Upper lobe of left lung (tissue), 6 donors: ENCODE results near the gene TRIP6. TPM values are rescaled to one million over a fixed set of nuclear protein-coding genes. Genes with fewer than 3 reads are reported as not detected.

Experiments used
- ATAC-seq, 2 donors: fragments of 200-7000 bp; cut with Tn5 transposase; one replicate each; pipeline ENCODE4 v1.9.1; 2022; ENCODE audit warnings: mild to moderate bottlenecking in 2 of 2, moderate library complexity in 2 of 2; ENCODE audit not compliant: low FRiP score in 2 of 2
- DNase-seq, 2 donors: peaks; one replicate each; pipeline ENCODE4 v3.0.0-alpha.2; 2019 to 2020
- H3K27ac ChIP-seq, 4 donors: fragments of 200-600 bp; sonication (generic); one replicate each; pipeline ENCODE4 v1.5.1; 2016 to 2019
- H3K27me3 ChIP-seq, 4 donors: fragments of 200-600 bp; sonication (generic); one replicate each; pipeline ENCODE4 v1.5.1; 2017 to 2019
- H3K36me3 ChIP-seq, 4 donors: fragments of 200-600 bp; sonication (generic); one replicate each; pipeline ENCODE4 v1.5.1; 2016 to 2019
- H3K4me1 ChIP-seq, 4 donors: fragments of 200-600 bp; sonication (generic); one replicate each; pipeline ENCODE4 v1.5.1; 2018 to 2019
- H3K4me3 ChIP-seq, 4 donors: fragments of 200-600 bp; sonication (generic); one replicate each; pipeline ENCODE4 v1.5.1; 2017 to 2019; ENCODE audit warnings: mild to moderate bottlenecking in 2 of 4, moderate library complexity in 1 of 4
- H3K9me3 ChIP-seq, 4 donors: fragments of 200-600 bp; sonication (generic); one replicate each; pipeline ENCODE4 v1.5.1; 2018 to 2019
- CTCF ChIP-seq, 6 experiments: fragments of 450-650 bp in 4 of 6; fragments of 200-600 bp in 2 of 6; sonication (generic) in 2 of 6; IDR thresholded peaks; one replicate each; pipeline ENCODE4 v1.5.1; 2016 to 2019; ENCODE audit warnings: antibody characterized with exemption in 6 of 6
- EP300 ChIP-seq, 4 donors: sonication (generic); formaldehyde crosslinking; IDR thresholded peaks; one replicate each; pipeline ENCODE4 v1.5.1; 2017; ENCODE audit warnings: antibody characterized with exemption in 4 of 4, control low read depth in 2 of 4
- POLR2A ChIP-seq, 4 donors: fragments of 450-650 bp; IDR thresholded peaks; one replicate each; pipeline ENCODE4 v1.5.1; 2016 to 2017; ENCODE audit warnings: antibody characterized with exemption in 4 of 4, mild to moderate bottlenecking in 2 of 4
- POLR2AphosphoS5 ChIP-seq, 2 donors: sonication (generic); formaldehyde crosslinking; IDR thresholded peaks; one replicate each; pipeline ENCODE4 v1.5.1; 2017; ENCODE audit warnings: antibody characterized with exemption in 2 of 2
- WGBS, 2 donors: methylation state at CpG; one replicate each; pipeline ENCODE4 v1.1.5; 2017 to 2018; 5-methylcytosine and 5-hydroxymethylcytosine counted together
- total RNA-seq, 6 donors: library from RNA; depleted of rRNA in 4 of 6; stranded (reverse); fragments of >200 nt in 4 of 6; gene quantifications; one replicate each; pipeline versions ENCODE4 v1.1.0 to v1.2.1, GENCODE V29; 2016 to 2021
- donor health status: DM: no; HTN: no; CAD: no; lungs with moderate emphysema.
- donor health status: DM: no; HTN: yes; CAD: no; lungs with severe emphysema.

Gene TRIP6
- total RNA-seq, 6 donors from 2014 or later, result 17.8 to 74.3 (median 67.3) TPM

DNA sequence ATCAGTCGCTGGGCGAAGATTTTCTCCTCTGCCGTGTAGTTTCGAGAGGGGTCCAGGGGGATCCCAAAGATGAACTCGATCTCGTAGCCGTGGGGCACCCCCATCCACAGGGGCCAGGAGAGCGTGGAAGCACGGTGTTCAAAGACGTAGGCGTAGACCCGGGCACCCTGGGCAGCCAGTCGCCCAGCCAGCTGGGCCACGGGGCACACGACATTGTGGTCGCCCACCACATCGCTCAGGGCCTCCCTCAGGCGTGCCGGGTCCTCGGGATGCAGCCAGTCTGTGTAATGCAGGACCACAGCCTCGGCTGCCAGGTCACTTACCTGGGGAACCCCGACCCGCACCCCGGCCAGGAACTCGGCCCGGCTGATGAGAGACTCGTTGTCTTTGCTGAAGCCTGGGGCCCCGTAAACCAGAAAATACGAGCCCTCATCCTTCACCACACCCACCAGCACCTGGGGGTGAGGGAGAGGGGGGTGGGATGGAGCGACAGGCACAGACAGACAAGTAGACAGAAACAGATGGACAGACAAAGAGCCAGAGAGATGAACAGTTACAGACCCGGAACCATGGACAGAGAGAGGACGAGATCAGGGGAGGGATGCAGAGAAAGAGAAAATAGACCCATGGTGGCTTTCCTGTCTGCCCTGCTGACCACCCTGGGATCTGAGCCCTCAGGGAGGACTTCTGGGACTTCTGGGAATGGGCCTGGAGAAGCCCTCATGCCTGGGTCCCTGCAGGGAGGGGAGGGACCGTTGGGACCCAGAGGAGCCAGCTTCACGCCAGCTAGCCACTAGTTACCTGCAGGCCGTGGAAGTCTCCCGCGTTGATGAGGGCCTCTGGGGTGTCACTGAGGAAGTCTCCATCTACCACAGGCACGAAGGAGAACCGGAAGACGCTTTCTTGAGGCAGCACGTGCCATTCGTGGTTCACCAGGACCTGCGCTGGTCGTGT is 25.5 kb downstream of the TRIP6 start:
- peaks cover 0 to 10% (median 4%) of the 10 kb centered on the region in 4 donors for H3K36me3 ChIP-seq
- no peak overlapping the region for H3K4me3 ChIP-seq
- WGBS, 2 donors, result 92 to 95% methylated on average over 28 to 44 of the region's 44 CpGs
- peaks cover 49 to 63% (median 58%) of the 10 kb centered on the region in 4 donors for H3K4me1 ChIP-seq
- TF ChIP-seq EP300 (IDR thresholded peaks at IDR 0.05), result no peak
- no peak for TF ChIP-seq POLR2AphosphoS5 (IDR thresholded peaks at IDR 0.05)
- H3K9me3 ChIP-seq, result no peaks in the 10 kb centered on the region
- no peak overlapping the region for H3K27ac ChIP-seq
- no peak for ATAC-seq
- peaks cover 0 to 31% (median 20%) of the 10 kb centered on the region in 4 donors for H3K27me3 ChIP-seq
- peak in 1 of 2 donors; percentile 75 for DNase-seq

DNA sequence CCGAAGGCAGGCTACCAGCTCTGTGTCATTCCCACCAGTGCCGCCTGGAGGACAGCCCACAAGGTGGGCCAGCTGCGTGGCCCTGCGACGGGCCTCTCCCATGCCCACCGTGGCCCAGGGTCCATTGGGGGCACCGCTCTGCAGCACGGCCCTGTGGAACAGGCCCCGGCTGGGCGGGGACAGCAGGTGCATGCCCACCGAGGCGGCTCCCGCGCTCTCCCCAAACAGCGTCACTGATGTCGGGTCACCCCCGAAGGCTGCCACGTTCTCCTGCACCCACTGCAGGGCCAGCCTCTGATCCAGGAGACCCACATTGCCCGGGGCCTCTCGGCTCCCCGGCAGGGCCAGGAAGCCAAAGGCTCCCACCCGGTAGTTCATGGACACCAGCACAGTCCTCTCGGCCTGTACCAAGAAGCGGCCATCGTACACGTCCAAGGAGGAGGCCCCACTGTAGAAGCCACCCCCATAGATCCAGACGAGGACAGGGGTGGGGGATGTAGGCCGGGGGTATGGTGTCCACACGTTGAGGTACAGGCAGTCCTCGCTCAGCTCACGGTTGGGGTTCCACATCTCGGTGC is 26.2 kb downstream of the TRIP6 start:
- Histone ChIP-seq H3K4me3 (no peak overlapping the region), H3K9me3 (no peaks in the 10 kb centered on the region), H3K27me3 (peaks cover 0 to 32% (median 22%) of the 10 kb centered on the region in 4 donors), H3K27ac (no peak overlapping the region), H3K4me1 (peaks cover 42 to 56% (median 50%) of the 10 kb centered on the region in 4 donors), H3K36me3 (peaks cover 0 to 3% (median under 1%) of the 10 kb centered on the region in 4 donors)
- ATAC-seq, result no peak
- WGBS, 2 donors, result 92 to 94% methylated on average over 20 to 31 of the region's 32 CpGs
- peak in 1 of 2 donors; percentile 85 for DNase-seq
- TF ChIP-seq CTCF (IDR thresholded peaks at IDR 0.05), result no peak
- no peak for TF ChIP-seq POLR2A (IDR thresholded peaks at IDR 0.05)
- no peak for TF ChIP-seq EP300 (IDR thresholded peaks at IDR 0.05)
- no peak for TF ChIP-seq POLR2AphosphoS5 (IDR thresholded peaks at IDR 0.05)

- ATAC-seq (no peak), DNase-seq (peak in 1 of 2 donors; percentile 76)
- H3K27ac ChIP-seq, result no peak overlapping the region
- H3K36me3 ChIP-seq, result no peaks in the 10 kb centered on the region
- WGBS, 2 donors, result 60 to 72% methylated on average over 21 to 25 of the region's 40 CpGs
- H3K27me3 ChIP-seq, result peaks cover 0 to 32% (median 22%) of the 10 kb centered on the region in 4 donors
- H3K4me3 ChIP-seq, result peak overlapping the region in 2 of 4 donors; percentile 50 to 53
- TF ChIP-seq POLR2AphosphoS5 (IDR thresholded peaks at IDR 0.05), result no peak
- TF ChIP-seq EP300 (IDR thresholded peaks at IDR 0.05), result no peak
- no peak for TF ChIP-seq CTCF (IDR thresholded peaks at IDR 0.05)
- no peak for TF ChIP-seq POLR2A (IDR thresholded peaks at IDR 0.05)
- H3K9me3 ChIP-seq, result no peaks in the 10 kb centered on the region
- peaks cover 34 to 49% (median 43%) of the 10 kb centered on the region in 4 donors for H3K4me1 ChIP-seq
Measured at GRCh38 chr7:100893910-100894721, 26.9 kb downstream of the TRIP6 start.

- H3K36me3 ChIP-seq, result no peaks in the 10 kb centered on the region
- peak overlapping the region; percentile 35 to 53 (median 43) for H3K4me3 ChIP-seq
- DNase-seq, result peak in 1 of 2 donors; percentile 94
- peaks cover 34 to 43% (median 40%) of the 10 kb centered on the region in 4 donors for H3K4me1 ChIP-seq
- WGBS, 2 donors, result 1% methylated on average over 21 of the region's 83 CpGs; no CpG with 5 or more reads in 1 of the 2 donors
- H3K27me3 ChIP-seq, result peaks cover 0 to 32% (median 22%) of the 10 kb centered on the region in 4 donors
- peak overlapping the region in 1 of 4 donors; percentile 11 for H3K27ac ChIP-seq
- H3K9me3 ChIP-seq, result no peaks in the 10 kb centered on the region
- TF ChIP-seq POLR2A (IDR thresholded peaks at IDR 0.05) (no peak), CTCF (IDR thresholded peaks at IDR 0.05) (peak; percentile 76 to 90 (median 88))
- peak in 1 of 2 donors; percentile 45 for ATAC-seq
Measured at GRCh38 chr7:100894860-100895700, 27.9 kb downstream of the TRIP6 start.
